HepG2 (cell line): ENCODE data around the gene TST. TPM values are rescaled to one million over a fixed set of nuclear protein-coding genes. Genes with fewer than 3 reads are reported as not detected.

Source experiments
- HDAC1 ChIP-seq: sonication (generic); formaldehyde crosslinking; IDR thresholded peaks from 2 replicates; pipeline ENCODE4 v1.5.1; 2020; ENCODE audit warnings: mild to moderate bottlenecking, missing genetic modification reagents
- MAX ChIP-seq: IDR thresholded peaks from 2 replicates; pipeline ENCODE4 v1.6.1; 2012; ENCODE audit warnings: inconsistent platforms
- POLR2G ChIP-seq: fragments of 200-400 bp; formaldehyde crosslinking; IDR thresholded peaks from 2 replicates; pipeline ENCODE4 v1.6.1; 2018; ENCODE audit warnings: mild to moderate bottlenecking, low read depth, low read length, moderate library complexity
- SNAPC4 ChIP-seq: sonication (generic); formaldehyde crosslinking; IDR thresholded peaks from 2 replicates; pipeline ENCODE4 v1.4.0; 2020; ENCODE audit warnings: mild to moderate bottlenecking, missing genetic modification reagents
- ZC3H13 ChIP-seq: sonication (generic); formaldehyde crosslinking; IDR thresholded peaks from 2 replicates; pipeline ENCODE4 v1.8.1; 2023; ENCODE audit warnings: mild to moderate bottlenecking, missing genetic modification reagents, moderate library complexity
- ZNF430 ChIP-seq: sonication (generic); formaldehyde crosslinking; IDR thresholded peaks from 2 replicates; pipeline ENCODE4 v1.9.0; 2021; ENCODE audit warnings: mild to moderate bottlenecking, missing genetic modification reagents
- ZNF572 ChIP-seq: sonication (generic); formaldehyde crosslinking; IDR thresholded peaks from 2 replicates; pipeline ENCODE4 v1.5.1; 2020; ENCODE audit warnings: mild to moderate bottlenecking, missing genetic modification reagents
- ZNF782 ChIP-seq: sonication (generic); formaldehyde crosslinking; IDR thresholded peaks from 2 replicates; pipeline ENCODE4 v1.4.0; 2020; ENCODE audit warnings: missing genetic modification reagents, mild to moderate bottlenecking, borderline replicate concordance
- polyA plus RNA-seq, 8 experiments: library from polyadenylated mRNA; depleted of rRNA in 3 of 8; stranded (reverse) in 7 of 8; unstranded in 1 of 8; fragments of >200 nt; fragmentation: Illumina TruSeq in 4 of 8; extraction: Trizol in 4 of 8; gene quantifications; 2 replicates each; pipeline versions ENCODE4 v1.2.1 to v1.2.3, GENCODE V29; 2011 to 2016; ENCODE audit warnings: low read depth in 4 of 8, missing spikeins in 1 of 8, mixed read lengths in 1 of 8; ENCODE audit not compliant: insufficient read depth in 1 of 8
- total RNA-seq, 5 experiments: library from RNA; depleted of rRNA; stranded (reverse); fragments of >200 nt; fragmentation: Illumina TruSeq; extraction: Trizol; gene quantifications; 2 replicates each; pipeline ENCODE4 v1.2.3, GENCODE V29; 2016; ENCODE audit warnings: low read depth in 1 of 5
- TF ChIP-seq, protein P1 (sequence below): sonication (generic); formaldehyde crosslinking; IDR thresholded peaks from 2 replicates; pipeline ENCODE4 v1.5.0; 2020; ENCODE audit warnings: missing genetic modification reagents, mild to moderate bottlenecking, borderline replicate concordance
- TF ChIP-seq, protein P2 (sequence below): sonication (generic); formaldehyde crosslinking; IDR thresholded peaks from 2 replicates; pipeline ENCODE4 v1.4.0; 2020; ENCODE audit warnings: mild to moderate bottlenecking, missing genetic modification reagents

TST gene
- total and polyA plus RNA-seq, 2 of the 13 experiments (the other 11 are each of a cell fraction or from before 2014, with no cell fraction given): 44.6 to 63.6 TPM

DNA sequence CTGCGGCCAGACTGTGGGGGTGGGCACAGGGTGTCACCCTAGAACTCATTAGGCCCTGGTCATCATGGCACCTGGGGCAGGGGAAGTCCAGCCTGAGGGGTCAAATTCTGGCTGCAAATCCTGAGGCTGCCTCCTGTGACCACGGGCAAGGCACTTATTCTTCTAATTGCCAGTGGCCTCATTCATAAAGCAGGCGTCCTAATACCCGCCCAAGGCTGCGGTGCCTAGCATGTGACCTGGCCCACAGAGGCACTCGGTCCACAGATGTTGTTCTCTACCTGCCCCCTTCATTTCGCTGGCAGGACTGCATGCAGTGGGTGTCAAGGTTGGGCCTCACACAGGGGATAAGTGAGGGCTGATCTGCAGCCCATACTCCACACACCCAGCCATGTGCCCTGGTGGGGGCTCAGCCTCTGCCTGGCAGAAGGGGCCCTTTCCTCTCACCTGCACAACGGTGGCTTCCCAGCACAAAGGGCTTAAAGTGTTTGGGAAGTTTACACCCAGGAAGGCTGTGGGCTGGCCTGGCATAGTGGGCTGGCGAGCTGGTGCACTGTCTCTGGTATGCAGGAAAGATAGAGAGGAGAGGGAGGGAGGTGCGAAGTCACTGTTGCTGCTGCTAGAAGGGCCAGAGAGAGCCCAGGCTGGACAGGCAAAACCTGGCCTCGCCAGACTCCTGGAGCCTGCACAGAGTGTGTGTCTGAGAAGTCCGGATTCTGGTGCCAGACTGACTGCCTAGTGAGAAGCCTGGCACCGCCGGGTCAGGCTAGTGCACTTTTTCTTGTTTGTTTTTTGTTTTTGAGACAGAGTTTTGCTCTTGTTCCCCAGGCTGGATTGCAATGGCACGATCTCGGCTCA, 3.5 kb upstream of the TST start (continued):
- peak; percentile 25; the same call in 1 of the 2 replicates for TF ChIP-seq HDAC1 (CRISPR knock-in tag)
- no peak for TF ChIP-seq SNAPC4
- TF ChIP-seq ZNF572 (CRISPR knock-in tag): 0 out of 2 replicates have a peak, but pooled peaks have one; percentile 36
- 0 out of 2 replicates have a peak, but pooled peaks have one; percentile 54 for TF ChIP-seq ZNF782
- TF ChIP-seq, protein P1, sequence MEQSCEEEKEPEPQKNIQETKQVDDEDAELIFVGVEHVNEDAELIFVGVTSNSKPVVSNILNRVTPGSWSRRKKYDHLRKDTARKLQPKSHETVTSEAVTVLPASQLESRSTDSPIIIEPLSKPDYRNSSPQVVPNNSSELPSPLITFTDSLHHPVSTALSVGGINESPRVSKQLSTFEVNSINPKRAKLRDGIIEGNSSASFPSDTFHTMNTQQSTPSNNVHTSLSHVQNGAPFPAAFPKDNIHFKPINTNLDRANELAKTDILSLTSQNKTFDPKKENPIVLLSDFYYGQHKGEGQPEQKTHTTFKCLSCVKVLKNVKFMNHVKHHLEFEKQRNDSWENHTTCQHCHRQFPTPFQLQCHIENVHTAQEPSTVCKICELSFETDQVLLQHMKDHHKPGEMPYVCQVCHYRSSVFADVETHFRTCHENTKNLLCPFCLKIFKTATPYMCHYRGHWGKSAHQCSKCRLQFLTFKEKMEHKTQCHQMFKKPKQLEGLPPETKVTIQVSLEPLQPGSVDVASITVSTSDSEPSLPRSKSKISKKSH (CRISPR knock-in tag): 0 out of 2 replicates have a peak, but pooled peaks have one; percentile 41
- TF ChIP-seq, protein P2, sequence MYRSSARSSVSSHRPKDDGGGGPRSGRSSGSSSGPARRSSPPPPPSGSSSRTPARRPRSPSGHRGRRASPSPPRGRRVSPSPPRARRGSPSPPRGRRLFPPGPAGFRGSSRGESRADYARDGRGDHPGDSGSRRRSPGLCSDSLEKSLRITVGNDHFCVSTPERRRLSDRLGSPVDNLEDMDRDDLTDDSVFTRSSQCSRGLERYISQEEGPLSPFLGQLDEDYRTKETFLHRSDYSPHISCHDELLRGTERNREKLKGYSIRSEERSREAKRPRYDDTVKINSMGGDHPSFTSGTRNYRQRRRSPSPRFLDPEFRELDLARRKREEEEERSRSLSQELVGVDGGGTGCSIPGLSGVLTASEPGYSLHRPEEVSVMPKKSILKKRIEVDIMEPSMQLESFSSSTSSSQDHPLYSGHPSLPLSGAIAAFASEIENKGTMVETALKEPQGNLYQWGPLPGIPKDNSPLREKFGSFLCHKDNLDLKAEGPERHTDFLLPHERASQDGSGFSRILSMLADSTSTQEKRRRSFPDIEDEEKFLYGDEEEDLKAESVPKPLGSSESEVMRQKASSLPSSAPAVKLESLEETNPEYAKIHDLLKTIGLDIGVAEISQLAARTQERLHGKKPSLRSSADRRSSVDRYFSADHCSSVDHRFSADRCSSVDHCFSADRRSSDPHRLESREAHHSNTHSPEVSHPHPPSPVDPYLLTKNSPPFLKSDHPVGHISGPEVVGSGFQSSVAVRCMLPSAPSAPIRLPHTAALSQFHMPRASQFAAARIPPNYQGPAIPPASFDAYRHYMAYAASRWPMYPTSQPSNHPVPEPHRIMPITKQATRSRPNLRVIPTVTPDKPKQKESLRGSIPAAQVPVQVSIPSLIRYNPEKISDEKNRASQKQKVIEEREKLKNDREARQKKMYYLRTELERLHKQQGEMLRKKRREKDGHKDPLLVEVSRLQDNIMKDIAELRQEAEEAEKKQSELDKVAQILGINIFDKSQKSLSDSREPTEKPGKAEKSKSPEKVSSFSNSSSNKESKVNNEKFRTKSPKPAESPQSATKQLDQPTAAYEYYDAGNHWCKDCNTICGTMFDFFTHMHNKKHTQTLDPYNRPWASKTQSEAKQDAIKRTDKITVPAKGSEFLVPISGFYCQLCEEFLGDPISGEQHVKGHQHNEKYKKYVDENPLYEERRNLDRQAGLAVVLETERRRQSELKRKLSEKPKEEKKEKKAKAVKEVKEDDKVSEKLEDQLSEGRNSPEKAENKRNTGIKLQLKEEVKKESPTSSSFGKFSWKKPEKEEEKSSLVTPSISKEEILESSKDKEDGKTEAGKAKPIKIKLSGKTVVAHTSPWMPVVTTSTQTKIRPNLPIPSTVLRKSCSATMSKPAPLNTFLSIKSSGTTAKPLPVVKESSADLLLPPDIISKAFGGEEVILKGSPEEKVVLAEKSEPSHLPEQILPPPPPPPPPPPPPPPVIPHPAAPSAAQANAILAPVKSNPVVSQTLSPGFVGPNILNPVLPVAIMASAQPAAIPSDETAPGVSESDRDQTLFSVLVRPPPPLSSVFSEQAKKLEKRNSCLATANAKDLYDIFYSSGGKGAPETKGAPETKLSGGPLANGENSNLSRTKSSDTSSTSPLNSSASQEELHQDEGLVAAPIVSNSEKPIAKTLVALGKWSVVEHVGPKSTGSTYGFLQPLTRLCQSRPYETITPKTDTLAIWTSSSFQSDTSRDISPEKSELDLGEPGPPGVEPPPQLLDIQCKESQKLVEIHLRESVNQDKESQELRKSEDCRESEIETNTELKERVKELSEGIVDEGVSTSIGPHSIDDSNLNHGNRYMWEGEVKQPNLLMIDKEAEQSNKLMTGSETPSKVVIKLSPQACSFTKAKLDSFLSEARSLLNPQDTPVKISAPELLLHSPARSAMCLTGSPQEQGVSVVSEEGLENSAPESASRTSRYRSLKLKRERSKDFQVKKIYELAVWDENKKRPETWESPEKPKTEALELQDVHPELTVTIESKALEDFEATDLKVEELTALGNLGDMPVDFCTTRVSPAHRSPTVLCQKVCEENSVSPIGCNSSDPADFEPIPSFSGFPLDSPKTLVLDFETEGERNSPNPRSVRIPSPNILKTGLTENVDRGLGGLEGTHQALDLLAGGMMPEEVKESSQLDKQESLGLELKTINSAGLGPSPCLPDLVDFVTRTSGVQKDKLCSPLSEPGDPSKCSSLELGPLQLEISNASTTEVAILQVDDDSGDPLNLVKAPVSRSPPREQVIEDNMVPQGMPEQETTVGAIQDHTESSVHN (CRISPR knock-in tag): peak; percentile 78; the same call in 1 of the 2 replicates
- 0 out of 2 replicates have a peak, but pooled peaks have one; percentile 61 for TF ChIP-seq ZC3H13 (CRISPR knock-in tag)
- TF ChIP-seq POLR2G: peak; percentile 32; the same call in 1 of the 2 replicates
- peak; percentile 47 for TF ChIP-seq MAX
- TF ChIP-seq ZNF430 (CRISPR knock-in tag): 0 out of 2 replicates have a peak, but pooled peaks have one; percentile 44
